ENCODE data around the gene KIF26A. TPM values are rescaled to one million over a fixed set of nuclear protein-coding genes. Genes with fewer than 3 reads are reported as not detected.

Gene KIF26A
- total RNA-seq, 1 donor from 2014 or later = 32.6 TPM

DNA sequence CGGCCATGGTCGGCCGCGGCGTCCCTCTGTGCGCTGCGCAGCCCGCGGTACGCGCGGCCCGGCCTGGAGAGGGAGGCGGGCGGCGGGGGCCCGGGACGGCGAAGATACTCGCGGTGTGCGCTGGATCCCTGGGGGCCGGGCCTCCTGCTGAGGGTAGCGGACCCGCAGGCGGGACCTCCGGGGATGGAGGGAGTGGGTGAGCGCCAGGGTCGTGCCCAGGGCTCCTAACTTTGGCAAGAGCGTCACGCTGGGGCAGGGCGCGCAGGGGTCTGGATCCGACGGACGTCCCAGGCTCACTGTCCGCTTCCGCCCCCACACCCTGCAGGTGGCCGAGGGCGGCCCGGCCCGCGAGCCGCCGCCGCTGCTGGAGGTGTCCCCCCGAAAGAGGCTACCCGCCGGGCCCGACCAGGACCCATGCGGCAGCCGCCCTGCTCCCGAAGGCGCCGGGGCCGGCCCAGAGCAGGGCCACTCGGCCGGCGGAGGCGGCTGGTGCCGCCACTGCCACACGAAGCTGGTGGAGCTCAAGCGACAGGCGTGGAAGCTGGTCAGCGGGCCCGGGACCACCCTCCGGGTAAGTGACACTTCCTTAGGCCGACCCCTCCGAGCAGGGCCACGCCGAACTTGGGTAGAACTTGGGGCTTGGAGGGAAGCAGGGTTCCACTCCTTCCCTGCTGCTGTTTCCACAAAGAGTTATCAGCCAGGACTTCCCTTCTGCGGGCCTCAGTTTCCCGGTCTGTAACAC is 502 bp downstream of the KIF26A start:
- no peaks in the 10 kb centered on the region for H3K9me3 ChIP-seq
- H3K4me3 ChIP-seq = peak overlapping the region; percentile 55 to 57
- H3K36me3 ChIP-seq = no peaks in the 10 kb centered on the region
- peaks cover 11% of the 10 kb centered on the region for H3K27me3 ChIP-seq
- intact Hi-C loops (cut with DNase I) = no loop called here
- H3K4me1 ChIP-seq = peaks cover 11 to 12% of the 10 kb centered on the region in 2 donors
- TF ChIP-seq, protein P1, sequence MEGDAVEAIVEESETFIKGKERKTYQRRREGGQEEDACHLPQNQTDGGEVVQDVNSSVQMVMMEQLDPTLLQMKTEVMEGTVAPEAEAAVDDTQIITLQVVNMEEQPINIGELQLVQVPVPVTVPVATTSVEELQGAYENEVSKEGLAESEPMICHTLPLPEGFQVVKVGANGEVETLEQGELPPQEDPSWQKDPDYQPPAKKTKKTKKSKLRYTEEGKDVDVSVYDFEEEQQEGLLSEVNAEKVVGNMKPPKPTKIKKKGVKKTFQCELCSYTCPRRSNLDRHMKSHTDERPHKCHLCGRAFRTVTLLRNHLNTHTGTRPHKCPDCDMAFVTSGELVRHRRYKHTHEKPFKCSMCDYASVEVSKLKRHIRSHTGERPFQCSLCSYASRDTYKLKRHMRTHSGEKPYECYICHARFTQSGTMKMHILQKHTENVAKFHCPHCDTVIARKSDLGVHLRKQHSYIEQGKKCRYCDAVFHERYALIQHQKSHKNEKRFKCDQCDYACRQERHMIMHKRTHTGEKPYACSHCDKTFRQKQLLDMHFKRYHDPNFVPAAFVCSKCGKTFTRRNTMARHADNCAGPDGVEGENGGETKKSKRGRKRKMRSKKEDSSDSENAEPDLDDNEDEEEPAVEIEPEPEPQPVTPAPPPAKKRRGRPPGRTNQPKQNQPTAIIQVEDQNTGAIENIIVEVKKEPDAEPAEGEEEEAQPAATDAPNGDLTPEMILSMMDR (IDR thresholded peaks at IDR 0.05) = no peak
- DNase-seq (ENCODE audit: low spot score in 2 of 2) = peak in 1 of 2 donors; percentile 52
- H3K27ac ChIP-seq = no peak overlapping the region

- TF ChIP-seq, protein P1 (IDR thresholded peaks at IDR 0.05) = no peak
- Histone ChIP-seq H3K36me3 (no peaks in the 10 kb centered on the region), H3K4me3 (peak overlapping the region in 1 of 2 donors; percentile 55), H3K4me1 (peaks cover 11 to 12% of the 10 kb centered on the region in 2 donors), H3K27me3 (peaks cover 11% of the 10 kb centered on the region), H3K27ac (no peak overlapping the region), H3K9me3 (no peaks in the 10 kb centered on the region)
- peak in 1 of 2 donors; percentile 55 for DNase-seq (ENCODE audit: low spot score in 2 of 2)
- intact Hi-C loops (cut with DNase I) = no loop called here
Measured at GRCh38 chr14:104139460-104140212, 1.2 kb downstream of the KIF26A start.

DNA sequence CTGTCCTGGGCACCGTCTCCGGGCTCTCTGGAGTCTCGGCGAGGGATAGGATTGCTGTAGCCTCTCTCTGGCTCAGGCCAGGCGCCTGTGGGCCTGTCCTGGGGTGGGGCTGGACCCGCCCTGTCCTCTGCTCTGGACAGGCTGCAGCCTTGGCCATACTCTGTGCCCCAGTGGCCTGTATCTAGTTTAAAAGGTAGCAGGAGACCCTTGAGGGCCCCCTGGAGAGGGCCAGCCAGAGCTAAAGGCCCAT is 1.8 kb downstream of the KIF26A start:
- peak in 1 of 2 donors; percentile 41 for DNase-seq (ENCODE audit: low spot score in 2 of 2)
- H3K4me3 ChIP-seq = no peak overlapping the region
- intact Hi-C loops (cut with DNase I) = no loop called here
- TF ChIP-seq, protein P1 (IDR thresholded peaks at IDR 0.05) = no peak
- H3K27ac ChIP-seq = no peak overlapping the region
- peaks cover 11% of the 10 kb centered on the region for H3K27me3 ChIP-seq
- peaks cover 11 to 12% of the 10 kb centered on the region in 2 donors for H3K4me1 ChIP-seq
- H3K9me3 ChIP-seq = no peaks in the 10 kb centered on the region
- H3K36me3 ChIP-seq = no peaks in the 10 kb centered on the region

- DNase-seq (ENCODE audit: low spot score in 2 of 2) = peak in 1 of 2 donors; percentile 55
- Histone ChIP-seq H3K4me1 (peaks cover 11 to 12% of the 10 kb centered on the region in 2 donors), H3K4me3 (no peak overlapping the region), H3K36me3 (no peaks in the 10 kb centered on the region), H3K9me3 (no peaks in the 10 kb centered on the region), H3K27me3 (peaks cover 11% of the 10 kb centered on the region), H3K27ac (no peak overlapping the region)
- intact Hi-C loops (cut with DNase I) = no loop called here
- TF ChIP-seq, protein P1 (IDR thresholded peaks at IDR 0.05) = no peak
Measured at GRCh38 chr14:104140463-104141331, 2.3 kb downstream of the KIF26A start.

DNA sequence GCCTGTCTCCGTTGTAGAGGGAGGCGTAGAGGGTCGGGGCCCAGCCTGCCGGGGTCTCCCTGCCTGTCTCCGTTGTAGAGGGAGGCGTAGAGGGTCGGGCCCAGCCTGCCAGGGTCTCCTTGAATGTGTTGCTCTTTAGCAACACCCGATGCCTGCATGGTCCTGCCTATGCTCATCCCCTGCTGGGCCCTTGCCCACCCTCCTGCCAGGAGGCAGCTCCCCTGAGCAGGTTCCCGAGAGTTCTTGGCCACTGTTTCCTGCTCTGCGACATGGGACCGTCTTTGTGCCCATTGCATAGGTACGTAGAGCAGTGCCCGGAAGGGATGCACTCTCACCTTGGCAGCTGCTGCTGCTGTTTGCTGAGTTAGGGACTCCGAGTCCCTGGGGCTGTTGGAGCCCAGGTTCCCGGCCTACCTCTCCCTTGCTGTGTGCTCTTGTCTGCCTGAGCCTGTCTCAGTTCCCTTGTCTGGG is 3.3 kb downstream of the KIF26A start:
- intact Hi-C loops (cut with DNase I) = no loop called here
- H3K27me3 ChIP-seq = peaks cover 8% of the 10 kb centered on the region
- DNase-seq (ENCODE audit: low spot score in 2 of 2) = peak in 1 of 2 donors; percentile 44
- TF ChIP-seq, protein P1 (IDR thresholded peaks at IDR 0.05) = no peak
- H3K9me3 ChIP-seq = no peaks in the 10 kb centered on the region
- no peak overlapping the region for H3K27ac ChIP-seq
- no peak overlapping the region for H3K4me3 ChIP-seq
- H3K36me3 ChIP-seq = no peaks in the 10 kb centered on the region
- H3K4me1 ChIP-seq = peaks cover 9 to 12% of the 10 kb centered on the region in 2 donors
